NT2/D1 (cell line): ENCODE results near the gene HELZ2.

ENCODE experiments used
- DNase-seq: peaks from one replicate; pipeline ENCODE4 v3.0.0-alpha.2; 2011; ENCODE audit warnings: low read depth, low spot score
- H3K27me3 ChIP-seq: 2 replicates; pipeline ENCODE4 v1.6.0; 2011; ENCODE audit warnings: mild to moderate bottlenecking; ENCODE audit not compliant: insufficient read length, insufficient read depth
- H3K36me3 ChIP-seq: 2 replicates; pipeline ENCODE4 v1.6.1; 2011; ENCODE audit warnings: mild to moderate bottlenecking, low read length, mixed read lengths; ENCODE audit not compliant: insufficient read depth, insufficient read length
- H3K4me1 ChIP-seq: 2 replicates; pipeline ENCODE4 v1.5.1; 2011; ENCODE audit not compliant: insufficient read depth, insufficient read length
- H3K4me3 ChIP-seq: 2 replicates; pipeline ENCODE4 v1.5.1; 2011; ENCODE audit warnings: low read depth; ENCODE audit not compliant: insufficient read length
- H3K9ac ChIP-seq: 2 replicates; pipeline ENCODE4 v1.6.0; 2011; ENCODE audit warnings: low read depth; ENCODE audit not compliant: insufficient read length
- H3K9me3 ChIP-seq: 2 replicates; pipeline ENCODE4 v1.5.1; 2011; ENCODE audit warnings: mild to moderate bottlenecking, low read length; ENCODE audit not compliant: insufficient read depth
- SUZ12 ChIP-seq: IDR thresholded peaks from 2 replicates; pipeline ENCODE4 v1.6.1; 2011; ENCODE audit not compliant: insufficient read length, insufficient read depth; ENCODE audit errors: extremely low read depth
- YY1 ChIP-seq: IDR thresholded peaks from 2 replicates; pipeline ENCODE4 v1.6.1; 2011; ENCODE audit not compliant: insufficient read length, insufficient read depth
- ZNF274 ChIP-seq: IDR thresholded peaks from 2 replicates; pipeline ENCODE4 v1.6.1; 2011; ENCODE audit warnings: mild to moderate bottlenecking, low read depth, low read length

HELZ2 gene

GRCh38 chr20:63574156-63574828 lies at the start of gene HELZ2:
TSS of gene HELZ2 (minus strand) at chr20:63574239. CDS start at chr20:63572385, 1,854 bp downstream.
- H3K4me1 ChIP-seq = peaks cover 18% of the 10 kb centered on the region
- H3K27me3 ChIP-seq = no peaks in the 10 kb centered on the region
- H3K4me3 ChIP-seq = peak within 1 kb of the TSS; percentile 53
- peaks cover 28% of the 10 kb centered on the region for H3K36me3 ChIP-seq
- DNase-seq = no peak
- peak within 1 kb of the TSS; percentile 92 for H3K9ac ChIP-seq
- TF ChIP-seq YY1 (no peak), SUZ12 (no peak), ZNF274 (no peak)
- H3K9me3 ChIP-seq = no peaks in the 10 kb centered on the region

GRCh38 chr20:63622732-63623131 lies 48.7 kb upstream of the HELZ2 start:
- H3K4me3 ChIP-seq = no peak overlapping the region
- no peak for DNase-seq
- H3K4me1 ChIP-seq = peaks cover 16% of the 10 kb centered on the region
- TF ChIP-seq ZNF274 (no peak), YY1 (no peak), SUZ12 (no peak)
- peaks cover 21% of the 10 kb centered on the region for H3K36me3 ChIP-seq
- no peaks in the 10 kb centered on the region for H3K27me3 ChIP-seq
- H3K9me3 ChIP-seq = no peaks in the 10 kb centered on the region
- H3K9ac ChIP-seq = no peak overlapping the region

- Histone ChIP-seq H3K9me3 (no peaks in the 10 kb centered on the region), H3K9ac (no peak overlapping the region), H3K36me3 (peaks cover 28% of the 10 kb centered on the region), H3K4me3 (no peak overlapping the region), H3K27me3 (no peaks in the 10 kb centered on the region), H3K4me1 (peaks cover 16% of the 10 kb centered on the region)
- no peak for DNase-seq
- TF ChIP-seq SUZ12 = no peak
- no peak for TF ChIP-seq ZNF274
- no peak for TF ChIP-seq YY1
Observed at GRCh38 chr20:63622096-63622495, 48.1 kb upstream of the HELZ2 start.

GRCh38 chr20:63620991-63621390 lies 47.0 kb upstream of the HELZ2 start:
- Histone ChIP-seq H3K9ac (no peak overlapping the region), H3K4me3 (no peak overlapping the region), H3K27me3 (no peaks in the 10 kb centered on the region), H3K4me1 (peaks cover 16% of the 10 kb centered on the region), H3K9me3 (no peaks in the 10 kb centered on the region), H3K36me3 (peaks cover 36% of the 10 kb centered on the region)
- TF ChIP-seq SUZ12 (no peak), ZNF274 (no peak), YY1 (no peak)
- no peak for DNase-seq

GRCh38 chr20:63619505-63619904 lies 45.5 kb upstream of the HELZ2 start:
- H3K9ac ChIP-seq = no peak overlapping the region
- TF ChIP-seq SUZ12 (no peak), ZNF274 (no peak), YY1 (no peak)

GRCh38 chr20:63619086-63619485 lies 45.0 kb upstream of the HELZ2 start:
- DNase-seq = no peak
- peaks cover 16% of the 10 kb centered on the region for H3K4me1 ChIP-seq
- H3K9ac ChIP-seq = no peak overlapping the region

More at GRCh38 chr20:63619505-63619904, 45.5 kb upstream of the HELZ2 start:
- Histone ChIP-seq H3K36me3 (peaks cover 47% of the 10 kb centered on the region), H3K4me1 (peaks cover 16% of the 10 kb centered on the region), H3K27me3 (no peaks in the 10 kb centered on the region), H3K4me3 (no peak overlapping the region), H3K9me3 (peaks cover 13% of the 10 kb centered on the region)
- DNase-seq = no peak

GRCh38 chr20:63618291-63618980 lies 44.4 kb upstream of the HELZ2 start:
- TF ChIP-seq YY1 = no peak
- no peak for TF ChIP-seq ZNF274
- H3K9ac ChIP-seq = no peak overlapping the region
- H3K27me3 ChIP-seq = no peaks in the 10 kb centered on the region
- no peak overlapping the region for H3K4me3 ChIP-seq
- H3K9me3 ChIP-seq = peaks cover 16% of the 10 kb centered on the region
- peaks cover 50% of the 10 kb centered on the region for H3K36me3 ChIP-seq
- peaks cover 16% of the 10 kb centered on the region for H3K4me1 ChIP-seq
- DNase-seq = no peak

More at GRCh38 chr20:63619086-63619485, 45.0 kb upstream of the HELZ2 start:
- peaks cover 16% of the 10 kb centered on the region for H3K9me3 ChIP-seq
- H3K27me3 ChIP-seq = no peaks in the 10 kb centered on the region
- no peak overlapping the region for H3K4me3 ChIP-seq
- no peak for TF ChIP-seq YY1
- no peak for TF ChIP-seq SUZ12
- TF ChIP-seq ZNF274 = no peak
- peaks cover 47% of the 10 kb centered on the region for H3K36me3 ChIP-seq
